Activated T-cell treated with anti-CD3 and anti-CD28 coated beads for 24 hours (primary cell): ENCODE measurements around the gene LARP1.
"Not testable (repeated sequence)": the region's sequence is repeated elsewhere in the genome, so short reads cannot be mapped to it uniquely, and the experiment has no call there.

Source experiments
- DNase-seq: peaks from one replicate; pipeline ENCODE4 v3.0.0-alpha.2; 2020; ENCODE audit warnings: low read depth

The LARP1 gene

GRCh38 chr5:154755361-154756008 lies at the start of gene LARP1:
TSS of gene LARP1 (plus strand) at chr5:154755377. CDS start at chr5:154755758, 381 bp downstream.
- DNase-seq: no peak

- no peak for DNase-seq
Measured at GRCh38 chr5:154706416-154706815, 48.8 kb upstream of the LARP1 start.

GRCh38 chr5:154707641-154708040 lies 47.5 kb upstream of the LARP1 start:
- DNase-seq: no peak

GRCh38 chr5:154708207-154708606 lies 47.0 kb upstream of the LARP1 start:
- no peak for DNase-seq

GRCh38 chr5:154708846-154709245 lies 46.3 kb upstream of the LARP1 start:
- DNase-seq: no peak

GRCh38 chr5:154709368-154710305 lies 45.5 kb upstream of the LARP1 start:
- no peak for DNase-seq

GRCh38 chr5:154712518-154713437 lies 42.4 kb upstream of the LARP1 start:
- DNase-seq: no peak

- no peak for DNase-seq
Measured at GRCh38 chr5:154713615-154714125, 41.5 kb upstream of the LARP1 start.

GRCh38 chr5:154714266-154714986 lies 40.8 kb upstream of the LARP1 start:
- no peak for DNase-seq

GRCh38 chr5:154721481-154722058 lies 33.6 kb upstream of the LARP1 start:
- no peak for DNase-seq

GRCh38 chr5:154722097-154722496 lies 33.1 kb upstream of the LARP1 start:
- no peak for DNase-seq

GRCh38 chr5:154722936-154723335 lies 32.2 kb upstream of the LARP1 start:
- no peak for DNase-seq

- no peak for DNase-seq
Measured at GRCh38 chr5:154723740-154724505, 31.3 kb upstream of the LARP1 start.

- no peak for DNase-seq
Measured at GRCh38 chr5:154727361-154727760, 27.8 kb upstream of the LARP1 start.

GRCh38 chr5:154728939-154729588 lies 26.1 kb upstream of the LARP1 start:
- DNase-seq: no peak

- no peak for DNase-seq
Measured at GRCh38 chr5:154729613-154730012, 25.6 kb upstream of the LARP1 start.

GRCh38 chr5:154730761-154731160 lies 24.4 kb upstream of the LARP1 start:
- DNase-seq: not testable (repeated sequence)

GRCh38 chr5:154732212-154732611 lies 23.0 kb upstream of the LARP1 start:
- DNase-seq: no peak
